Stimulated activated effector memory CD8-positive, alpha-beta T cell treated with anti-CD3 and anti-CD28 coated beads, Interleukin-12 subunit alpha, Interleukin-12 subunit beta, amount 100 ng/mL, for 72 hours (primary cell): ENCODE measurements around the gene SLC35F4.
A peak's percentile ranks its signal among the peaks of the same experiment; 100 is the strongest.

ENCODE experiments used
- ATAC-seq: fragments of 150-1000 bp; cut with Tn5 transposase; 2 replicates; pipeline ENCODE4 v1.10.0; 2021
- DNase-seq, 2 donors: peaks; one replicate each; pipeline ENCODE4 v3.0.0; 2021 to 2022; ENCODE audit warnings: low spot score in 2 of 2
- H3K27ac Mint-ChIP-seq: one replicate; pipeline ENCODE4 v1.8.0; 2022; ENCODE audit warnings: mild to moderate bottlenecking, mixed read lengths
- H3K36me3 Mint-ChIP-seq: one replicate; pipeline ENCODE4 v1.8.0; 2022; ENCODE audit warnings: mild to moderate bottlenecking, mixed read lengths
- H3K4me1 Mint-ChIP-seq: one replicate; pipeline ENCODE4 v1.8.0; 2022; ENCODE audit warnings: mixed read lengths
- H3K4me3 Mint-ChIP-seq: one replicate; pipeline ENCODE4 v1.8.0; 2022; ENCODE audit warnings: mild to moderate bottlenecking, mixed read lengths
- H3K9me3 Mint-ChIP-seq: one replicate; pipeline ENCODE4 v1.8.0; 2022; ENCODE audit warnings: mixed read lengths

SLC35F4 gene

DNA sequence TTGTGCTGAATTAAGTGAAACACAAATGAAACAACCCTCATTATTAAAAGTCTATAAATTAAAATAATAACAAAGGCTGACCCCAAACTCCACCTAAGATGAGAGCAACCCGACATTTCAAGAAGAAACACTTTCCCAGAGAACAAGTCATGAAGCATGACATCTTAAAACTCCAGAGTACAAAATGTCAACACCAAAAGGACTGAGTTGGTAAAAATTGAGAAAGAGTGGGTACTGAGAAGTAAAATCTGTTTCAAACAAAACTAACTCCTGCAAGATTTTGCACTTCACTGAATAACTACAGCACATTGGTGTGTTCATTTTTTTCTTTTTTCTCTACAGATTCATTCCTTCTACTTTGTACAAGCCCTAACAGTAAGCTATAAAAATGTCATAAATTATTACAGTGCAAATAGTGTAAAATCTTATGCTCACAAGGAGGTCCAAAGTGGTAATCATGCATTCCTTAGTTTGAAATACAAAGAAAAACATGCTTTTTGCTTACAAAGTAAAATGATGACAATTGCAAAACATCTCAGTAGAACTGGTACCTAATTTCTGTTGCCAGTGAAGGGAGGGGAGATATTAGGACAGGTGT lies 31.8 kb downstream of the SLC35F4 start:
- ATAC-seq = no peak
- no peak overlapping the region for H3K27ac Mint-ChIP-seq
- DNase-seq = no peak
- H3K4me3 Mint-ChIP-seq = no peak overlapping the region
- H3K4me1 Mint-ChIP-seq = no peaks in the 10 kb centered on the region
- H3K9me3 Mint-ChIP-seq = peaks cover 4% of the 10 kb centered on the region
- no peaks in the 10 kb centered on the region for H3K36me3 Mint-ChIP-seq

GRCh38 chr14:57833323-57833722 lies 32.6 kb downstream of the SLC35F4 start:
- ATAC-seq = no peak
- no peaks in the 10 kb centered on the region for H3K36me3 Mint-ChIP-seq
- H3K4me3 Mint-ChIP-seq = no peak overlapping the region
- no peaks in the 10 kb centered on the region for H3K4me1 Mint-ChIP-seq
- no peak for DNase-seq
- H3K9me3 Mint-ChIP-seq = peaks cover 7% of the 10 kb centered on the region
- H3K27ac Mint-ChIP-seq = no peak overlapping the region

- H3K9me3 Mint-ChIP-seq = peaks cover 9% of the 10 kb centered on the region
- DNase-seq (no peak), ATAC-seq (no peak)
- no peak overlapping the region for H3K27ac Mint-ChIP-seq
- no peaks in the 10 kb centered on the region for H3K36me3 Mint-ChIP-seq
- H3K4me1 Mint-ChIP-seq = no peaks in the 10 kb centered on the region
- no peak overlapping the region for H3K4me3 Mint-ChIP-seq
Measured at GRCh38 chr14:57831981-57832380, 33.9 kb downstream of the SLC35F4 start.

DNA sequence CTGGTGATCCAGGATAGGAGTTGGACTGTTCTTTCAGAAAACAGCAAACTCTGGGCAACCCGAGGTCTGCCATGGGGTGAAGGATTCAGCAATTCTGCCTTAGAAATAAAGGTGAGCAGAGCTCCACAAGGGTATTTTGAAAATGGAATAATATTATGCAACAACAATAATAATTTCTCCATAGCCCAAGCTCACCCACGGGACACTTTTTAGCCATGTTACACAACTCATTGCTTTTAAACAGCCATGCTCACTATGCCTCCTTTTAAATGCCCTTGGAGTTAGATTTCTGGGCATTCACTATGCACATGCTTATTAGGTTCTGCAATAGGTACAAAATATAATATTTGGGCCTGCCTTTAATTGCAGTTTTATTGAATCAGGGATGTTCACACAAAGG lies 37.2 kb downstream of the SLC35F4 start:
- Mint-ChIP-seq H3K4me3 (no peak overlapping the region), H3K36me3 (no peaks in the 10 kb centered on the region), H3K27ac (no peak overlapping the region), H3K9me3 (peaks cover 14% of the 10 kb centered on the region), H3K4me1 (no peaks in the 10 kb centered on the region)
- DNase-seq (no peak), ATAC-seq (no peak)

DNA sequence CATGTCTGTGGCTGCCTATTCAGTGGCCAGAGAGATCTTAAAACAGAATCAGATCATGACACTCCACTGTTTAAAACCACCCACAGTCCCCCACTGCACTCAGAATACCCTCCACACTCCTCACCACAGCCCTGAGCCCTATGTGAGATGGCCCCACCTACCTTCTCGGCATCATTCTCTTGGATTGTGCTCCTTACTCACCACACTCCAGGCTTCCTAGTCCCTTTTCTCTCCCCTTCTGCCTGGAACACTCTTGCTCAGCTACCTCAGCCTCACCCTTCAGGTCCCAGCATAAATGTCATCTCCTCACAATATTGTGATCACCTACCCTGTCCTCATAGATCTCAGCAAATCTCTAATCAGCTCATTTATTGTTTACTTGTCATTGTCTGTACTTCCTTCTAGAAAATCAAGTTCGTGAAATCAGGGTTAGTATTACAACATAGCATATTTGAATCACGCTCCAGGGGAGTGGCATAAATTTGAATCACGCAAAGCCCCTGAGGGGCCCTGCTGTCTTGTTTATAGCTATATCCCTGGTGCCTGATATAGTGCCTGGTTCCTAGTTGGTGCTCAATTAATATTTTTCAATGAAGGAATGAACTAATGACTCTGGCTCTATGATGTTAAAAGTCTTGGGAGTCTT lies 42.8 kb downstream of the SLC35F4 start:
- Mint-ChIP-seq H3K27ac (no peak overlapping the region), H3K4me1 (no peaks in the 10 kb centered on the region), H3K9me3 (peaks cover 13% of the 10 kb centered on the region), H3K36me3 (no peaks in the 10 kb centered on the region), H3K4me3 (no peak overlapping the region)
- DNase-seq (no peak), ATAC-seq (no peak)

- Mint-ChIP-seq H3K4me3 (no peak overlapping the region), H3K27ac (no peak overlapping the region), H3K4me1 (no peaks in the 10 kb centered on the region), H3K36me3 (no peaks in the 10 kb centered on the region), H3K9me3 (peaks cover 12% of the 10 kb centered on the region)
- no peak for ATAC-seq
- DNase-seq = no peak
Measured at GRCh38 chr14:57822081-57822480, 43.8 kb downstream of the SLC35F4 start.

DNA sequence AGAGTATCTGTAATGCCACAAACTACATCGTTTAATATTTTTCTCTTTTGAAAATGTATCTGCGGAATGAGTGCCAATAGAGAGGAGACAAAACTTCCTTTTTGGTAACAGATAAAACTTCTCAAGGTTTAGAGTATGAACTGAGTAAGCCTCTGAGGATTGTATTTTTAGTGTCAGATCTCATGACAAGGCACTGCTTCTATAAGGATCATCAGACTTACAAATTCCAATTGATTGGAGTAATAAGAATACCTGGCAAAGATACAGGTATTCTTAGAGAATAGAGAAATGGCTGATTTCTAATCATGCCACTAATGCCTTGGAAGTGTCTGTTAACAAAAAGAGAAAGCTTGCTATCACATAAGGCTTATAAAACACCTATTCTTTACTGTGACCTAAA lies 45.3 kb downstream of the SLC35F4 start:
- peaks cover 10% of the 10 kb centered on the region for H3K9me3 Mint-ChIP-seq
- no peak for DNase-seq
- no peak overlapping the region for H3K27ac Mint-ChIP-seq
- ATAC-seq = no peak
- no peaks in the 10 kb centered on the region for H3K4me1 Mint-ChIP-seq
- no peaks in the 10 kb centered on the region for H3K36me3 Mint-ChIP-seq
- no peak overlapping the region for H3K4me3 Mint-ChIP-seq

GRCh38 chr14:57818511-57818910 lies 47.4 kb downstream of the SLC35F4 start:
- ATAC-seq = no peak
- Mint-ChIP-seq H3K4me1 (no peaks in the 10 kb centered on the region), H3K36me3 (no peaks in the 10 kb centered on the region), H3K4me3 (no peak overlapping the region), H3K9me3 (peaks cover 2% of the 10 kb centered on the region), H3K27ac (no peak overlapping the region)
- DNase-seq = no peak

GRCh38 chr14:57816568-57817284 lies 49.2 kb downstream of the SLC35F4 start:
- ATAC-seq = peak; percentile 76
- H3K27ac Mint-ChIP-seq = no peak overlapping the region
- no peaks in the 10 kb centered on the region for H3K9me3 Mint-ChIP-seq
- no peak overlapping the region for H3K4me3 Mint-ChIP-seq
- no peaks in the 10 kb centered on the region for H3K4me1 Mint-ChIP-seq
- H3K36me3 Mint-ChIP-seq = no peaks in the 10 kb centered on the region
- DNase-seq = no peak

GRCh38 chr14:57814726-57815125 lies 51.2 kb downstream of the SLC35F4 start:
- no peak overlapping the region for H3K4me3 Mint-ChIP-seq
- no peak overlapping the region for H3K27ac Mint-ChIP-seq
- H3K4me1 Mint-ChIP-seq = no peaks in the 10 kb centered on the region
- ATAC-seq (no peak), DNase-seq (no peak)
- no peaks in the 10 kb centered on the region for H3K9me3 Mint-ChIP-seq
- no peaks in the 10 kb centered on the region for H3K36me3 Mint-ChIP-seq

DNA sequence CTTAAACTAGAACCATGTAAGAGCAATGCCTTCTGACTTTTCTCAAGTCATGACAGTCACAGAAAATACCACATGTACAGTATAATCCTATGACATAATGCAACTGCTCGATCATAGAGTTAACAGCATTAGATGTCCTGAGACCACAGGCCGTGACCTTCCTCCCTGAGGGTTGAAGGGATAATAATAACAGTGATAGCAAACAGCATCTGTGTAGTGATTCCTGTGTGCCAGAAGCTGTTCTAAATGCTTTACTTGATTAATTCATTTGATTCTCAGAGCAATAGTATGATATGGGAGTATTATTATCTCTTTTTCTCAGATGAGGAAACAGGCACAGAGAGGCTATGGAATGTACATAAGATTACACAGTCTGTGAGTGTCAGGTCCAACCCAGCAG lies 53.2 kb downstream of the SLC35F4 start:
- Mint-ChIP-seq H3K36me3 (no peaks in the 10 kb centered on the region), H3K4me3 (no peak overlapping the region), H3K4me1 (no peaks in the 10 kb centered on the region), H3K27ac (no peak overlapping the region), H3K9me3 (no peaks in the 10 kb centered on the region)
- DNase-seq = no peak
- no peak for ATAC-seq

DNA sequence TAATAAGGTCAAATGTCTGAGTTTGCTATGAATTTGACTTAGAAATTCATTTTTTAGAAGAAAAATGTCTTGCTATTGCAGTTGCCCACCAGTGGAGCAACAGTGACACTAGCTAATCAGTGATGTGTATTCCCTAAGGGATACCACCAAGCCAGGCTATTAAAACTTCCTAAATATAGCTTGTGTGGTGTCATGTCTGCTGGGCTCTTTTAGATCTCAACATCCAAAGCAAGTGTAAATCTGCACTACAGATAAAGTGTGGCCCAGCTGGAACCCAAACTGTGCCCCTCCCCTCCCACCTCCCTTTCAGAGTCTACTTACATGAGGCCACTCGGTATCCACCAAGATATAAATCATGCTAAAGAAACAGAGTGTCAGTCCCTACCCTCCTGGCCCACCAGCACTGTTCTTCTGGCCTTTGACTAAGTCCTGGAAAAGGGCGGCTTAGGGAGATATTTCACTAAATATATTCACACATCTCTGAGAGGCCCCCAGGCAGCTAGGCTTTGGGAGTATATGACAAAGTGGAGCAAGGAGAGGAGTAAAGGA lies 53.8 kb downstream of the SLC35F4 start:
- ATAC-seq = no peak
- Mint-ChIP-seq H3K4me1 (no peaks in the 10 kb centered on the region), H3K9me3 (no peaks in the 10 kb centered on the region), H3K36me3 (no peaks in the 10 kb centered on the region), H3K4me3 (no peak overlapping the region), H3K27ac (no peak overlapping the region)
- DNase-seq = no peak

GRCh38 chr14:57809808-57810207 lies 56.1 kb downstream of the SLC35F4 start:
- Mint-ChIP-seq H3K9me3 (no peaks in the 10 kb centered on the region), H3K27ac (no peak overlapping the region), H3K36me3 (no peaks in the 10 kb centered on the region), H3K4me3 (no peak overlapping the region), H3K4me1 (no peaks in the 10 kb centered on the region)
- no peak for DNase-seq
- no peak for ATAC-seq

DNA sequence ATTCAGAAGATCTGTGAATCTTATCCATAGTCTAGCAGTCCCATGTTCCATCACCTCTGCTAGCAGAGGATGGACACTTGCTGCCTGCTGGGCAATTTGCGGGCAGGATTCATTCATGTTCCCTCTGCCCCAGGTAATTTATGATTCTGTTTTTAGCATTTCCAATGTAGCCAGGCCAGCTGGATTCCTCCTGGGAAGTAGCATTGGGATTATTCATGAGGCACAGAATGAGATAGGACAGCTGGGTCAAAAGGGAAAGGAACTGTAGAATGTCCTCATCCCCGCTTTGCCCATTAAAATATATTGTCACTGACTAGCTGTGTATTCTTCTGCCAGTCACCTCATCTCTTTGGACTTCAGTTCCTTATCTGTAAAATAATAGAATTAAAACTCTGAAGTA lies 68.7 kb downstream of the SLC35F4 start:
- Mint-ChIP-seq H3K36me3 (no peaks in the 10 kb centered on the region), H3K4me1 (no peaks in the 10 kb centered on the region), H3K4me3 (no peak overlapping the region), H3K9me3 (peaks cover 6% of the 10 kb centered on the region), H3K27ac (no peak overlapping the region)
- DNase-seq = no peak
- no peak for ATAC-seq

DNA sequence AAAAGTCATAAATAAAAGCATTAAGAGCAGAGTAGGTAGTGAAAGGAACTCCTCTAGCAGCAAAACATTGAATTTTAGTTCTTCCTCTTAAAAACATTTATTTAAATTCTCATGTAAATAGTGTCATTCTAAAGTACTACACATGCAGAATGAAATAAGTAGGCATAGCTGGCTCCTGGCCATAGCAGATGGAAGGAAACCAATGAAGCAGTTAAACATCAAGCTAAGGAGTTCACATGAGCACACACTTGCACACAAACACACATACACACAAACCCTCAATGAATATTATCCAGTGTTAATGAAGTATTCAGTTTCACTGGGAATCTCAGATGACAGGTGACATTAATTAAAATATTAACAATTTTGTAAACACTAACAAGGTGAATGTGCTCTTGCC lies 69.3 kb downstream of the SLC35F4 start:
- DNase-seq = no peak
- H3K4me3 Mint-ChIP-seq = no peak overlapping the region
- ATAC-seq = no peak
- no peak overlapping the region for H3K27ac Mint-ChIP-seq
- H3K9me3 Mint-ChIP-seq = peaks cover 6% of the 10 kb centered on the region
- H3K36me3 Mint-ChIP-seq = no peaks in the 10 kb centered on the region
- H3K4me1 Mint-ChIP-seq = no peaks in the 10 kb centered on the region

- peaks cover 23% of the 10 kb centered on the region for H3K9me3 Mint-ChIP-seq
- no peak overlapping the region for H3K4me3 Mint-ChIP-seq
- H3K27ac Mint-ChIP-seq = no peak overlapping the region
- no peak for DNase-seq
- ATAC-seq = no peak
- H3K36me3 Mint-ChIP-seq = no peaks in the 10 kb centered on the region
- no peaks in the 10 kb centered on the region for H3K4me1 Mint-ChIP-seq
Measured at GRCh38 chr14:57785058-57785457, 80.8 kb downstream of the SLC35F4 start.
